ENCODE results near the gene WDR45.

WDR45 gene

DNA sequence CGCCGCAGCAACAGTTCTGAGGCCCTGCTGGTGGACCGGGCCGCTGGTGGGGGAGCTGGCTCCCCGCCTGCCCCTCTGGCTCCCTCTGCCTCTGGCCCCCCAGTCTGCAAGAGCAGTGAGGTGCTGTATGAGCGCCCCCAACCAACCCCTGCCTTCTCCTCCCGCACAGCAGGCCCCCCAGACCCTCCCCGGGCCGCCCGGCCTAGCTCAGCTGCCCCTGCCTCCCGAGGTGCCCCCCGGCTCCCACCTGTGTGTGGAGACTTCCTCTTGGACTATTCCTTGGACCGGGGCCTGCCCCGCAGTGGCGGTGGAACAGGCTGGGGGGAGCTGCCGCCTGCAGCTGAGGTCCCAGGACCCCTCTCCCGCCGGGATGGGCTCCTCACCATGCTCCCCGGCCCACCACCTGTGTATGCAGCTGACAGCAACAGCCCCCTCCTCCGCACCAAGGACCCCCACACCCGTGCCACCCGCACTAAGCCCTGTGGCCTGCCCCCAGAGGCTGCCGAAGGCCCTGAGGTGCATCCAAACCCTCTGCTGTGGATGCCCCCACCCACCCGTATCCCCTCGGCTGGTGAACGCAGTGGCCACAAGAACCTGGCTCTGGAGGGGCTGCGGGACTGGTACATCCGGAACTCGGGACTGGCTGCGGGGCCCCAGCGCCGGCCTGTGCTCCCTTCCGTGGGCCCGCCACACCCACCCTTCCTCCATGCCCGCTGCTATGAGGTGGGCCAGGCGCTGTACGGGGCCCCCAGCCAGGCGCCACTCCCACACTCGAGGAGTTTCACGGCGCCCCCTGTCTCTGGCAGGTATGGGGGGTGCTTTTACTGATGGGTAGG, 12.2 kb downstream of the WDR45 start:
- peak; percentile 4 for DNase-seq (ENCODE audit: low spot score)
- TF ChIP-seq, protein P1, sequence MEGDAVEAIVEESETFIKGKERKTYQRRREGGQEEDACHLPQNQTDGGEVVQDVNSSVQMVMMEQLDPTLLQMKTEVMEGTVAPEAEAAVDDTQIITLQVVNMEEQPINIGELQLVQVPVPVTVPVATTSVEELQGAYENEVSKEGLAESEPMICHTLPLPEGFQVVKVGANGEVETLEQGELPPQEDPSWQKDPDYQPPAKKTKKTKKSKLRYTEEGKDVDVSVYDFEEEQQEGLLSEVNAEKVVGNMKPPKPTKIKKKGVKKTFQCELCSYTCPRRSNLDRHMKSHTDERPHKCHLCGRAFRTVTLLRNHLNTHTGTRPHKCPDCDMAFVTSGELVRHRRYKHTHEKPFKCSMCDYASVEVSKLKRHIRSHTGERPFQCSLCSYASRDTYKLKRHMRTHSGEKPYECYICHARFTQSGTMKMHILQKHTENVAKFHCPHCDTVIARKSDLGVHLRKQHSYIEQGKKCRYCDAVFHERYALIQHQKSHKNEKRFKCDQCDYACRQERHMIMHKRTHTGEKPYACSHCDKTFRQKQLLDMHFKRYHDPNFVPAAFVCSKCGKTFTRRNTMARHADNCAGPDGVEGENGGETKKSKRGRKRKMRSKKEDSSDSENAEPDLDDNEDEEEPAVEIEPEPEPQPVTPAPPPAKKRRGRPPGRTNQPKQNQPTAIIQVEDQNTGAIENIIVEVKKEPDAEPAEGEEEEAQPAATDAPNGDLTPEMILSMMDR (IDR thresholded peaks at IDR 0.05; ENCODE audit: extremely low read depth, missing control alignments): no peak

DNA sequence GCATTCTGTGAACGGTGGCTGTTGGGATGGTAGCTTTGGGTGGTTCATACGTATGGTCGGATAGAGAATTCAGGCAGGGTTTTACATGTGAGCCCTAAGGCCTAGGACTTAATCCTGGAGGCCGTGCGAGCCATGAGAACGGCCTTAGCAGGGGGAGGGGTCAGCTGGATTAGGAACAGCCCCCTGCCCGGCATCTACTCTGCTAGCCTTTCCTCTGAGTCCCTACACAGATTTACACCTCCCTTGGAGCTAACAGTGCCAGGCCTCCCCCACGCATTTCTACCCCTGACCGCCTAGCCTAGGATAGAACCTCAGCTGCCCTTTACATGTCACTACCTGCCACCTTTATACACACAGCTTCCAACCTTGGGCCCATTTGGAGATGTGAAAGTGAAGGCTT, 13.0 kb downstream of the WDR45 start:
- TF ChIP-seq, protein P1 (IDR thresholded peaks at IDR 0.05; ENCODE audit: extremely low read depth, missing control alignments): no peak
- DNase-seq (ENCODE audit: low spot score): peak; percentile 3

DNA sequence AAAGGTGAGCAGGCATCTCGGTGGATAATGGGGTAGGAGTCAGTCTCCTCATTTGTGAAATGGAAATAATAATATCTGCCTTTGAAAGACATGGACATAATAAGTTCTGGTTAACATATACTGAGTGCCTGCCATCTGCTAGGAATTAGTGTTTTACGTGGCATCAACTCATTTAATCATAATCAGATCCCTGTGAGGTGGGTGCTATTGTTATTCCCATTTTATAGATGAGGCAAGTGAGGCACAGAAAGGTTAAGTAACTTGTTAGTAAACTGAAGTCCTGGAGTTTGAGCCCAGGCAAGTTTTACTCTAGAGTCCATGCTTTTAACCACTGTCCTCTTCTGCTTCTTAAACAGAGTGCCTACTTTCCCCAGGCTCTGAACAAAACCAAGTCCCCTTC, 13.4 kb downstream of the WDR45 start:
- DNase-seq (ENCODE audit: low spot score): peak; percentile 3
- TF ChIP-seq, protein P1 (IDR thresholded peaks at IDR 0.05; ENCODE audit: extremely low read depth, missing control alignments): no peak

DNA sequence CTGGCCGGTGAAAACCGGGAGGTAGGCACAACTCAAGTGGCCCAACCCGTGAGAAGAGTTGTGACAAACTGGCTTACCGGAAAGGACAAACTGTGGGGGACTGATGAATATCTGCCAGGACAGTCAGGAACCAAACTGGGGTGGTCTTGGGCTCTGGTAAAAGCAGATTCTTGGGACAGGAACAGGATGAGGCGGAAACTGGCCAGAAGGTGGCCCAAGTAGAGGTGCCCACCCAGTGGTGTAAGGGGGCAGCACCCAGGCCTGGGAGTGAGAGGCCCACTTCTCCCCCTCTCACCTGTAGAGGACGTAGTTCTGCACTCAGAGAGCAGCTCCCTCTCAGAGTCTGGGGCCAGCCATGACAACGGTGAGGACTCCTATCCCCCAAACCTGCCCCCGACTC, 15.0 kb downstream of the WDR45 start:
- no peak for DNase-seq (ENCODE audit: low spot score)
- TF ChIP-seq, protein P1 (IDR thresholded peaks at IDR 0.05; ENCODE audit: extremely low read depth, missing control alignments): no peak

DNA sequence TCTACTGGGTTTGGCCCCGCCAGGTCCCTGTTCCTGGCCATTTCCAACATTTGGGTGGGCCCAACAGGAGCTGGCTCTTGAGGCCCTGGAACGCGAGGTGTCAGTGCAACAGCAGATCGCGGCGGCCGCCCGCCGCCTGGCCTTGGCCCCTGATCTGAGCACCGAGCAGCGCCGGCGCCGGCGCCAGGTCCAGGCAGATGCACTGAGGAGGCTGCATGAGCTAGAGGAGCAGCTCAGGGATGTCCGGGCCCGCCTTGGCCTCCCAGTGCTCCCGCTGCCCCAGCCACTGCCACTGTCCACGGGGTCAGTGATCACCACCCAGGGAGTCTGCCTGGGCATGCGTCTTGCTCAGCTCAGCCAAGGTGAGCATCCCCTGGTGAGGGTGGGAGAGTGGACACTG, 15.4 kb downstream of the WDR45 start:
- DNase-seq (ENCODE audit: low spot score): no peak
- TF ChIP-seq, protein P1 (IDR thresholded peaks at IDR 0.05; ENCODE audit: extremely low read depth, missing control alignments): no peak

DNA sequence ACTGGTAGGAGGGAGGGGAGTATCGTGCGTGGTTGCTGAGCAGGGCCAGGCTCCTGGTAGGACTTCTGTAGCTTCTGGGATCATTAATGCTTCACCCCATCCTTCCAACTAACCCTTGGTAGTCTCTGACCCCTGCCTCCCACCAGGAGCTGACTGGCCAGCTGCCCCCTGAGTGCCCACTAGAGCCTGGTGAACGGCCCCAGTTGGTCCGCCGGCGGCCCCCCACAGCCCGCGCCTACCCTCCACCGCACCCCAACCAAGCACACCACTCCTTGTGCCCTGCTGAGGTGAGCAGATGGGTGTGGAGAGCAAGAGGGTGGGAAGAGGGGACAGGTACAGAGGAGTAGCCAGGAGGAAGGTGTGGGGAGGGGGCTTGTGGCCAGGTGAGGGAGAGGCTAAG, 16.0 kb downstream of the WDR45 start:
- no peak for DNase-seq (ENCODE audit: low spot score)
- TF ChIP-seq, protein P1 (IDR thresholded peaks at IDR 0.05; ENCODE audit: extremely low read depth, missing control alignments): no peak

DNA sequence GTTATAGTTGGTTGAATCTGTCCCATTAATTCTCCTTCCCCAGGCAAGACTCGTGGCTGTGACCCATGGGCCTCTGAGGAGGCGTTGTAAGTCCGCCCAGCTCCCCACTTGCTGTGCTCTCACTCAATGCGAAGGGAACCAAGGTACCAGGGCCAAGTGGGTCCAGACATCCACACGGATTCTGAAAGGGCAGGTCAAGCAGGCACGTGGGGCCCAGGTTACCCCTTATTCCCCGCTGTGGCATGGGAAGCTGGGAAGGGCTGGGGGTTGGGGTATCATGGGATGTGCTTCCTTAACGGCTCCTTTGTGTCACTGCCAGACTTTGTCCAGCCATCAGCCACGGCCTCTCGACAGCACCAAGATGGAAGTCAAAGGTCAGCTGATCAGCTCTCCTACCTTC, 17.8 kb downstream of the WDR45 start:
- no peak for DNase-seq (ENCODE audit: low spot score)
- TF ChIP-seq, protein P1 (IDR thresholded peaks at IDR 0.05; ENCODE audit: extremely low read depth, missing control alignments): no peak

All from GM20000 (cell line).